ENCODE results near the gene MOB2.

GRCh38 chr11:1445741-1446445 lies 40.7 kb downstream of the MOB2 start:
- TF ChIP-seq CTCF (IDR thresholded peaks at IDR 0.05; ENCODE audit: insufficient read depth, low read depth, low read length) (no peak), EZH2 (IDR thresholded peaks at IDR 0.05; ENCODE audit: insufficient read depth, low read length) (no peak)
